GM19468 (cell line): ENCODE results near the gene HSPA14.
"Not testable (repeated sequence)": the region's sequence is repeated elsewhere in the genome, so short reads cannot be mapped to it uniquely, and the experiment has no call there.

Experiments
- ATAC-seq: cut with Tn5 transposase; IDR thresholded peaks from one replicate; pipeline ENCODE4 v1.9.1; 2021; ENCODE audit warnings: mild to moderate bottlenecking, moderate library complexity, moderate number of reproducible peaks; ENCODE audit not compliant: unreplicated experiment; ENCODE audit errors: extremely low read depth

The HSPA14 gene

GRCh38 chr10:14837003-14837756, 926 bp upstream of the HSPA14 start:
- ATAC-seq = no peak

GRCh38 chr10:14838582-14839304, 637 bp downstream of the HSPA14 start:
- no peak for ATAC-seq

DNA sequence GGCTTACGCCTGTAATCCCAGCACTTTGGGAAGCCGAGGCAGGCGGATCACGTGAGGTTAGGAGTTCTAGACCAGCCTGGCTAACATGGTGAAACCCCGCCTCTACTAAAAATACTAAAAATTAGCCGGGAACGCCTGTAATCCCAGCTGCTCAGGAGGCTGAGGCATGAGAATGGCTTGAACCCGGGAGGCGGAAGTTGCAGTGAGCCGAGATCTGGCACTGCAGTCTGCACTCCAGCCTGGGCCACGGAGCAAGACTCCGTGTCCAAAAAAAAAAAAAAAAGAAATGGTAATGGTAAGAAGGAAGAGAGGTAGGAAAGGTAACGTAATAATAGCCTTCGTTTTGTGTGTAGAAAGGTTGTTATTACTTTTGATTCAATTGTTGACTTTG, 1.2 kb downstream of the HSPA14 start:
- no peak for ATAC-seq

DNA sequence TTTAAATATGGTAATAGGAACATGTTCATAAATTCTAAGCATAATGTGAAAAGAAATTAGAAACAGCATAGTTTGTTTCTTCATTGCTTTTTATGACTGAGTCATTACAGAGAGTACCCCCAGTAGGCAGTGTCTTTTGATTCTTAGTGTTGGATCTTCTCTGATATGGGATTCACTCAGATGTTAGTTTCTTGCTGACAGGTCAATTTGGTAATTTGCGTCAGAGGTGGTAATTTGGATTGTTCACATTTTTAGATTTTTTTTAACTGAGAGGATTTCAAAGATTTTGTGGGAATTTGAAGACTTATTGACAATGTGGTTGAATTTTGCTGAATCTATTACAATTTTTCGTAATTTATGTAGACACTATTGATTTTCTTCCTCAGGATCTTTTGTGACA, 2.1 kb downstream of the HSPA14 start:
- no peak for ATAC-seq

GRCh38 chr10:14843327-14843988, 5.4 kb downstream of the HSPA14 start:
- ATAC-seq = no peak

DNA sequence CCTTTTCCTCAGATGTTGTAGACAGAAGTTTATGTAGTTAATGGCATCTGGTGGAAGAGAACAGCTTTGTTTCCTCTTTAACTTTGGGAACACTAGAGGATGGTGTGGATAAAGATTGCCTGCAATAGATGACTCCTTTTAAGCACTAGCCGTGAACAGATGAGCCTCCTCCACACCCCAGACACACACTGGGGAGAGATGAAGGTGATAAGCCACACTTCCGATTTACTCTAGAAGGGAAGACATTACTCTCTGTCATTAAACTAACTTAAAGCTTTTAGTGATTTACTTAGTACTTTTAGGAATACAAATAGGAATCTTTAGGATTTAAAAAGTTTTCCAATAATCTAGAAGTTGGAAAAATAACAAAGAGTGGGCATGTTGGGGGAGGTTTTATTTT, 6.8 kb downstream of the HSPA14 start:
- ATAC-seq = no peak

- ATAC-seq = no peak
Measured at GRCh38 chr10:14852236-14852635, 14.1 kb downstream of the HSPA14 start.

DNA sequence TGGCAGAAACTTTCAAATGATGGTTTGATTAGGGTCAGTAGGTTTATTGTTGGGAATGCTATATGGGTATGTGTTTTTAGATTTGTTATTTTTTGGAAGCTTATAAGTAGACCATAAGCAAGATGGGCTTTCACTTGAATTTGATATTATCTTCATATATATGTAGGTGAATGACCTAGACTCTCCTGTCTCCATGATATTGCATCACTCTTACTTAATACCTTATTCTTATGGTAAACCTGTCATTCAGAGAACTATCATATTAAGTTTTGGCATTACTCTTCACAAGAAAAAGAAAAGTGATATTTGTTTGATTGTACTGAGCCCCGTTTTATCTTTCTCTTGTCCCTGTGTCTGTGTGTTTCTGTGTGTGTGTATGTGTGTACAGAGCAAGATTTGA, 17.3 kb downstream of the HSPA14 start:
- ATAC-seq = no peak

DNA sequence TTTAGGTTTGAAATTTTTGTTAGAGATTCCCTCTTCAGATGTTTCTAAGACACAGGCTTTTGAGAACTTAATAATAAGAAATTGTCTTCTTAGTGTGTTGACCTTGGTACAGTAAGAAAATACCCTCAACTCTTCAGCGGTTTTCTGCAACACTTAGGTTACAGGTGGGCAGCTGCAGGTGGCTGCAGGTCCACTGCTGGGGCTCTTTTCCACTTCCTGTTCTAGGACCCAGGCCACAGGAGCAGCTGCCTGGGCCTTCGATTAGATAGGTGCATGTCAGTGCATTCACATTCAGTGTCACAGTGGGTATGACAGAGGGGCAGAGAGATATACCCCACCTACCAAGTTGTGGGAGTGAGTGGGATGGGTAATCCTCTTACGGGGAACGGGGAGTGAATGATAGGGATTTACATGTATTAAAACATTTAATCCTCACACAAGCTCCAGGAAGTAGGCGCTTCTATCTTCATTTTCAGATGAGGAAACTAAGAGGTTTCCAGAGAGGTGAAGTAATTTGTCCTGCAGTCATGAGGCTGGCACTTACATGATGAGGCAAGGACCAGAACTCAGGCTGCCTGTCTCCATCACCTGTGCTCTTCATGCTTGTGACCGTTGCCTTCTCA, 20.3 kb downstream of the HSPA14 start:
- no peak for ATAC-seq

GRCh38 chr10:14859043-14859442, 20.9 kb downstream of the HSPA14 start:
- no peak for ATAC-seq

- ATAC-seq = no peak
Measured at GRCh38 chr10:14859775-14860174, 21.7 kb downstream of the HSPA14 start.

- ATAC-seq = no peak
Measured at GRCh38 chr10:14860791-14861190, 22.7 kb downstream of the HSPA14 start.

DNA sequence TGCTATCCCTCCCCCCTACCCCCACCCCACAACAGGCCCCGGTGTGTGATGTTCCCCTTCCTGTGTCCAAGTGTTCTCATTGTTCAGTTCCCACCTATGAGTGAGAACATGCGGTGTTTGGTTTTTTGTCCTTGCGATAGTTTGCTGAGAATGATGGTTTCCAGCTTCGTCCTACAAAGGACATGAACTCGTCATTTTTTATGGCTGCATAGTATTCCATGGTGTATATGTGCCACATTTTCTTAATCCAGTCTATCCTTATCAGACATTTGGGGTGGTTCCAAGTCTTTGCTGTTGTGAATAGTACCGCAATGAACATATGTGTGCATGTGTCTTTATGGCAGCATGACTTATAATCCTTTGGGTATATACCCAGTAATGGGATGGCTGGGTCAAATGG, 26.4 kb downstream of the HSPA14 start:
- ATAC-seq = not testable (repeated sequence)

DNA sequence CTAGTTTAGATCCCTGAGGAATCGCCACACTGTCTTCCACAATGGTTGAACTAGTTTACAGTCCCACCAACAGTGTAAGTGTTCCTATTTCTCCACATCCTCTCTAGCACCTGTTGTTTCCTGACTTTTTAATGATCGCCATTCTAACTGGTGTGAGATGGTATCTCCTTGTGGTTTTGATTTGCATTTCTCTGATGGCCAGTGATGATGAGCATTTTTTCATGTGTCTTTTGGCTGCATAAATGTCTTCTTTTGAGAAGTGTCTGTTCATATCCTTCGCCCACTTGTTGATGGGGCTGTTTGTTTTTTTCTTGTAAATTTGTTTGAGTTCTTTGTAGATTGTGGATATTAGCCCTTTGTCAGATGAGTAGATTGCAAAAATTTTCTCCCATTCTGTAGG, 26.8 kb downstream of the HSPA14 start:
- not testable (repeated sequence) for ATAC-seq

DNA sequence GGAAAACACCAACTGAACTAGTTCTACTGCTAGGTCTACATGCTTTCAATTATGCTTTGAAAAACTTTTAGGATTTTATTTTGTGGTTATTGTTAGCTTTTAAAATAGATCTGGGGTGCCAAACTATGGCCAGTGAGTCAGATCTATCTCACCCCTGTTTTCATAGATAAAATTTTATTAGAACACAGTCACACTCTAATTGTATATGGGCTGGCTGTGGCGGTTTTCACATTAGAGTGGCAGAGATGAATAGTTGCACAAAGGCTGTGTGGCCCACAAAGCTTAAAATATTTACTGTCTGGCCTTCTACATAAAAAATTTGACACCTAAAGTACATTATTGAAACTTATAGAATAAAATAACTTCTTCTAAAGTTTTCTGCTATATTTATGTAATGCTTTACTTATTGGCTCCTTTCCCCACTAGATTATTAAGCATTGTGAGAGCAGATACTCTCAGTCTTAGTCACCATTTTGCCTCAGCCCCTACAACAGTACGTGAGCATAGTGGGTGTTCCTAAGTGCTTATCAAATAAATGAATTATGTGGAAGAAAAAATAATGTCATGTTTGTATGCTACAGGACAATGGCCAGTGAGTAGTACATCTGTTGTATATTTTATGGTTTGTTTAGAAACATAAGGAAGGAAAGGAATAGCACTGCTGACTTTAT, 35.1 kb downstream of the HSPA14 start:
- no peak for ATAC-seq

- no peak for ATAC-seq
Measured at GRCh38 chr10:14875941-14876340, 37.8 kb downstream of the HSPA14 start.

GRCh38 chr10:14876764-14877163, 38.7 kb downstream of the HSPA14 start:
- ATAC-seq = no peak

GRCh38 chr10:14878266-14879123, 40.4 kb downstream of the HSPA14 start, which contains the start of gene SUV39H2:
Gene SUV39H2 (plus strand): TSS chr10:14878866. CDS start chr10:14878889, 23 bp downstream.
- peak; percentile 84 for ATAC-seq
